Spleen (tissue), 7 donors: Measurements from ENCODE around the gene LRCH3.

Experiments used
- POLR2A ChIP-seq, 3 donors: fragments of 450-650 bp; IDR thresholded peaks; one replicate each; pipeline ENCODE4 v1.5.1; 2017; ENCODE audit warnings: antibody characterized with exemption in 3 of 3, mild to moderate bottlenecking in 1 of 3
- TF ChIP-seq, protein P1 (sequence below), 11 experiments: fragments of 200-600 bp in 7 of 11; fragments of 450-650 bp in 4 of 11; sonication (generic) in 4 of 11; IDR thresholded peaks in 8 of 11; conservative IDR thresholded peaks in 3 of 11; 1 replicate in 7 of 11; 2 replicates in 4 of 11; pipeline versions ENCODE4 v1.4.0 to v1.8.0; 2016 to 2021; ENCODE audit warnings: antibody characterized with exemption in 11 of 11, inconsistent platforms in 4 of 11, mild to moderate bottlenecking in 1 of 11
- donor health status: DM: no; HTN: no; CAD: no; lungs with moderate emphysema.
- donor health status: DM: no; HTN: no; CAD: no.
- donor health status: DM: no; HTN: no; CAD: no.

DNA sequence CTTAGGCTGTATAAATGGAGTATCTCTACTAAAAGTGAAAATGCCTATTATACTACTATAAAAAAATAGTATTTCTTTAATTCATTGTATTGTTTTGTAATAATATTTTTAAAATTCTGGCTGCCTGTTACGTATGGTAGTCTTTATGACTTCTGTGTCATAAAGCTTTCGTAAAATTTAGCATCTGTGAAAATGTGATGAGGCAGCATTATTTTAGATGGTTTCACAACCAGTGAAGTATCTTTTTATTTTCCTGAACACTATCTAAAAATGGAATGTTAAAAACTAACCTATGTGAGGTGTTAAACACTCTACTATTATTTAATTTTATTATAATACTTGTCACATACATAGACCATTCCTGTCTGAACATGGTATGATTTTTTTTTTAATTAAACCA is 46.2 kb downstream of the LRCH3 start:
- TF ChIP-seq, protein P1, sequence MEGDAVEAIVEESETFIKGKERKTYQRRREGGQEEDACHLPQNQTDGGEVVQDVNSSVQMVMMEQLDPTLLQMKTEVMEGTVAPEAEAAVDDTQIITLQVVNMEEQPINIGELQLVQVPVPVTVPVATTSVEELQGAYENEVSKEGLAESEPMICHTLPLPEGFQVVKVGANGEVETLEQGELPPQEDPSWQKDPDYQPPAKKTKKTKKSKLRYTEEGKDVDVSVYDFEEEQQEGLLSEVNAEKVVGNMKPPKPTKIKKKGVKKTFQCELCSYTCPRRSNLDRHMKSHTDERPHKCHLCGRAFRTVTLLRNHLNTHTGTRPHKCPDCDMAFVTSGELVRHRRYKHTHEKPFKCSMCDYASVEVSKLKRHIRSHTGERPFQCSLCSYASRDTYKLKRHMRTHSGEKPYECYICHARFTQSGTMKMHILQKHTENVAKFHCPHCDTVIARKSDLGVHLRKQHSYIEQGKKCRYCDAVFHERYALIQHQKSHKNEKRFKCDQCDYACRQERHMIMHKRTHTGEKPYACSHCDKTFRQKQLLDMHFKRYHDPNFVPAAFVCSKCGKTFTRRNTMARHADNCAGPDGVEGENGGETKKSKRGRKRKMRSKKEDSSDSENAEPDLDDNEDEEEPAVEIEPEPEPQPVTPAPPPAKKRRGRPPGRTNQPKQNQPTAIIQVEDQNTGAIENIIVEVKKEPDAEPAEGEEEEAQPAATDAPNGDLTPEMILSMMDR (IDR thresholded peaks at IDR 0.05 in 8 of 11, conservative IDR thresholded peaks at IDR 0.05 in 3 of 11) = no peak
- no peak for TF ChIP-seq POLR2A (IDR thresholded peaks at IDR 0.05)
